ENCODE results near the gene MT3.

DNA sequence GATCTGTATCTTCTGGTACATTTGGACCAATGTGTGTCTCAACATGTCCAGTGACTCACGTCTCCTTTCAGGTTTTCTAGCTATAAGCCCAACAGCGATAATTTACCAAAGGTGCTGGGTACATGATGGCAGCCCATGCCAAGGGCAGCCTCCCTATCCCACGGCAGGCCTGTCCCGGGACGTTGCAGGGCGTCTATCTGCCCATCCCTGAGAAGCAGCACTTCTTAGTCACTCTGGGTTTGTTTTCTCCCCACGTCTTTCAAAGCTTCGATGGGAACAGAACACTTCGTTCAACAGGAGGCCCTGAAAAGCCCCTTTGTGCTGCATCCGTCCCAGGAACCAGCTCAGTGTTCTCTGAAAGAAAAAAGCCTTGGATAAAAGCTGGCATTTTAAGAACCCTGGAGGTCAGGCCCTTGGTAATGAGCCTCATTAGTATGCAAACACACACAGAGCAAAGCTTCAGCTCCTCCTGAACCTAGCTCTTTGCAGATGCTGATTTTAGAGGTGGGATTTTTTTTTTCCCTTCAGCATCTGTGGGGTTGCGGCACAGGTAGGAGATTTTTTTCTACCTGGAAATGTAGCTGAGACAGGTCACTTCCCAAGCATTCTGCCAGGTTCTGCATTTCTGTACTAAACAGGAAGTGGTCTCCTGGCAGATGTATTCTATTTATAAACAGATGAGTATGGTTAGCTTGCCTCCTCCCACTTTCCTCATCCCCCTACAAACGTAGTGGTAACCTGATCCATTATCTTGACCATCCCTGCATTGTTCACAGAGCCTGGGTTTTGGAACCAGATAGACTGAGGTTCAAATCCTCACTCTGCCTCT lies 42.0 kb upstream of the MT3 start:
- TF ChIP-seq, protein P1, sequence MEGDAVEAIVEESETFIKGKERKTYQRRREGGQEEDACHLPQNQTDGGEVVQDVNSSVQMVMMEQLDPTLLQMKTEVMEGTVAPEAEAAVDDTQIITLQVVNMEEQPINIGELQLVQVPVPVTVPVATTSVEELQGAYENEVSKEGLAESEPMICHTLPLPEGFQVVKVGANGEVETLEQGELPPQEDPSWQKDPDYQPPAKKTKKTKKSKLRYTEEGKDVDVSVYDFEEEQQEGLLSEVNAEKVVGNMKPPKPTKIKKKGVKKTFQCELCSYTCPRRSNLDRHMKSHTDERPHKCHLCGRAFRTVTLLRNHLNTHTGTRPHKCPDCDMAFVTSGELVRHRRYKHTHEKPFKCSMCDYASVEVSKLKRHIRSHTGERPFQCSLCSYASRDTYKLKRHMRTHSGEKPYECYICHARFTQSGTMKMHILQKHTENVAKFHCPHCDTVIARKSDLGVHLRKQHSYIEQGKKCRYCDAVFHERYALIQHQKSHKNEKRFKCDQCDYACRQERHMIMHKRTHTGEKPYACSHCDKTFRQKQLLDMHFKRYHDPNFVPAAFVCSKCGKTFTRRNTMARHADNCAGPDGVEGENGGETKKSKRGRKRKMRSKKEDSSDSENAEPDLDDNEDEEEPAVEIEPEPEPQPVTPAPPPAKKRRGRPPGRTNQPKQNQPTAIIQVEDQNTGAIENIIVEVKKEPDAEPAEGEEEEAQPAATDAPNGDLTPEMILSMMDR (IDR thresholded peaks at IDR 0.05), result no peak
- TF ChIP-seq, protein P2, sequence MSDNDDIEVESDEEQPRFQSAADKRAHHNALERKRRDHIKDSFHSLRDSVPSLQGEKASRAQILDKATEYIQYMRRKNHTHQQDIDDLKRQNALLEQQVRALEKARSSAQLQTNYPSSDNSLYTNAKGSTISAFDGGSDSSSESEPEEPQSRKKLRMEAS (IDR thresholded peaks at IDR 0.05; ENCODE audit: low read depth), result no peak
- TF ChIP-seq ZBTB33 (IDR thresholded peaks at IDR 0.05; ENCODE audit: borderline replicate concordance, low read depth), result no peak

All from SK-N-SH (cell line).